DOHH2 (cell line): Measurements from ENCODE around the gene GFM1.

ENCODE experiments used
- CTCF ChIP-seq: fragments of 200-600 bp; sonication (generic); IDR thresholded peaks from one replicate; pipeline ENCODE4 v1.5.1; 2014; ENCODE audit warnings: antibody characterized with exemption, mild to moderate bottlenecking, low read depth, low read length; ENCODE audit not compliant: poor library complexity, severe bottlenecking
- EZH2phosphoT487 ChIP-seq: fragments of 200-600 bp; sonication (generic); IDR thresholded peaks from 2 replicates; pipeline ENCODE4 v1.6.1; 2017; ENCODE audit warnings: borderline replicate concordance, mild to moderate bottlenecking, antibody characterized with exemption, low read length, moderate library complexity, mixed read lengths

- no peak for TF ChIP-seq CTCF
- no peak for TF ChIP-seq EZH2phosphoT487
Observed at GRCh38 chr3:158642005-158642404, 2.3 kb upstream of the GFM1 start.
